Uterus (tissue), 2 donors: ENCODE data around the gene SLCO3A1.

ENCODE experiments used
- POLR2A ChIP-seq, 2 donors: fragments of 450-650 bp; IDR thresholded peaks; one replicate each; pipeline ENCODE4 v1.6.1; 2016; ENCODE audit warnings: antibody characterized with exemption in 2 of 2, mild to moderate bottlenecking in 1 of 2, moderate library complexity in 1 of 2
- TF ChIP-seq, protein P1 (sequence below), 4 experiments: fragments of 200-600 bp in 2 of 4; fragments of 450-650 bp in 2 of 4; sonication (generic) in 2 of 4; IDR thresholded peaks; one replicate each; pipeline ENCODE4 v1.5.1; 2016 to 2019; ENCODE audit warnings: antibody characterized with exemption in 4 of 4, mild to moderate bottlenecking in 2 of 4, moderate library complexity in 1 of 4

DNA sequence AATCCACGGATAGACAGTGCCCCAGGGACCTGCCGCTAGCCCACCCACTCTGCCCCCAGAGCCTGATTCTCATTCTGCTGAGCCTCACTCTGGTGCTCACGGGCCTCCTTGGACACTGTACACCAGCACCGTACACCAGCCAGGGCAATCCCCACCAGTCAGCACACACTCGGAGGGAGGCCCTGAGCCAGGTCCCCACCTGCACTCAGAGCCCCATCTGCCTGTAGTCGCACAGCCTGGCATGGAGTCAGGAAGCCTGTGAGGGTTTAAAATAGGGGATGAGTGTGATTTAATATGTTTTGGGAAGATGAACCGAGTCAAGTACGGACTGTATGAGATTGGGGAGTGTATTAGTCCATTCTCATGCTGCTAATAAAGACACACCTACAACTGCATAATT lies 223.0 kb downstream of the SLCO3A1 start:
- TF ChIP-seq, protein P1, sequence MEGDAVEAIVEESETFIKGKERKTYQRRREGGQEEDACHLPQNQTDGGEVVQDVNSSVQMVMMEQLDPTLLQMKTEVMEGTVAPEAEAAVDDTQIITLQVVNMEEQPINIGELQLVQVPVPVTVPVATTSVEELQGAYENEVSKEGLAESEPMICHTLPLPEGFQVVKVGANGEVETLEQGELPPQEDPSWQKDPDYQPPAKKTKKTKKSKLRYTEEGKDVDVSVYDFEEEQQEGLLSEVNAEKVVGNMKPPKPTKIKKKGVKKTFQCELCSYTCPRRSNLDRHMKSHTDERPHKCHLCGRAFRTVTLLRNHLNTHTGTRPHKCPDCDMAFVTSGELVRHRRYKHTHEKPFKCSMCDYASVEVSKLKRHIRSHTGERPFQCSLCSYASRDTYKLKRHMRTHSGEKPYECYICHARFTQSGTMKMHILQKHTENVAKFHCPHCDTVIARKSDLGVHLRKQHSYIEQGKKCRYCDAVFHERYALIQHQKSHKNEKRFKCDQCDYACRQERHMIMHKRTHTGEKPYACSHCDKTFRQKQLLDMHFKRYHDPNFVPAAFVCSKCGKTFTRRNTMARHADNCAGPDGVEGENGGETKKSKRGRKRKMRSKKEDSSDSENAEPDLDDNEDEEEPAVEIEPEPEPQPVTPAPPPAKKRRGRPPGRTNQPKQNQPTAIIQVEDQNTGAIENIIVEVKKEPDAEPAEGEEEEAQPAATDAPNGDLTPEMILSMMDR (IDR thresholded peaks at IDR 0.05): no peak
- TF ChIP-seq POLR2A (IDR thresholded peaks at IDR 0.05): no peak
